Measurements from ENCODE around the gene LHX4. TPM values are rescaled to one million over a fixed set of nuclear protein-coding genes. Genes with fewer than 3 reads are reported as not detected.
A peak's percentile ranks its signal among the peaks of the same experiment; 100 is the strongest.

Gene LHX4
- total and polyA plus RNA-seq, 2 of the 8 experiments (the other 6 are each of a cell fraction or from before 2014, with no cell fraction given): 0.85 to 4.9 TPM

DNA sequence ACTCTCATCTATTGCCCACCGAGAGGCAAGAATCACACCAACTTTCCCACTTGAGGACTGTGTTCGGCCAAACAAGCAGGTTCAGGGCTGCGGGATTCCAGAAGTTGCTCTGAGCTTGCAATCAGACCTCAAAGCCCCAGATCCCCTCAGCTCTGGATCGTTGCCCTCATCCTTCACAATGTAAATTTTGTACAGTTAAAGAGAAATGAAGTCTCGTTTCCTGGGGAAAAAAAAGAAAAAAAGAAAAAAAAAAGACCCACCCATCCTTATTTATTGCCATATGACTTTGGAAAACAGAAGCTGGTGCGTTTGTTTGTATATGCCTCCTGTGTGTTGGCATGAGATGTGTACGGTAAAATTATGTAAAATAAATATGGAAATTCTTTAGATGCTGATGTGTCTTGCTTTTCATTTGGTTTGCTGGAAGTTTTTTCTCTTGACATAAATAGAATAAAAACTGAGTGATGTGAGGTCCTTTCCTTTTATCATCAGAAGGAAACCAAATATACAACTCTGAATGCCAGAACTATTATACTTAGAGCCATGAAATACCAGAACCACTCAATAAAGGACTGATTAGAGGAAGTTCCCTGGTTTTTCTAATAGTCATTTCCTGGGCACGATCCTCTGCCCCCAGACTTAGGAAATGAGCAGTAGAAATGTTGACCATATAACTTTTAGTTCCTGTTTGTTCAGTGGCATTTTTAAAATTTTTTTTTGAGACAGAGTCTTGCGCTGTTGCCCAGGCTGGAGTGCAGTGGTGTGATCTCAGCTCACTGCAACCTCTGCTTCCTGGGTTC is 48.7 kb downstream of the LHX4 start:
- FAIRE-seq: no peak
- Histone ChIP-seq H3K79me1 (ENCODE audit: low read depth, low read length) (no peaks in the 10 kb centered on the region), H3K4me3 (ENCODE audit: extremely low read depth in 1 of 4, insufficient read depth in 2 of 4, low read depth in 3 of 4, low read length in 4 of 4) (no peak overlapping the region)
- no peak for TF ChIP-seq SIX5 (IDR thresholded peaks at IDR 0.05; ENCODE audit: low read depth, low read length)
- TF ChIP-seq GABPA (IDR thresholded peaks at IDR 0.05; ENCODE audit: borderline replicate concordance, insufficient read depth, low read length): no peak
- no peak for TF ChIP-seq TBP (IDR thresholded peaks at IDR 0.05; ENCODE audit: low read depth, low read length)
- TF ChIP-seq SP1 (IDR thresholded peaks at IDR 0.05; ENCODE audit: low read depth, low read length): no peak
- TF ChIP-seq CBX5 (IDR thresholded peaks at IDR 0.05; ENCODE audit: low read depth, low read length): no peak
- TF ChIP-seq RXRA (IDR thresholded peaks at IDR 0.05; ENCODE audit: insufficient read depth, low read depth, low read length): no peak
- TF ChIP-seq SP4 (IDR thresholded peaks at IDR 0.05; ENCODE audit: low read length): no peak
- no peak for TF ChIP-seq POU5F1 (IDR thresholded peaks at IDR 0.05; ENCODE audit: low read depth, low read length)
- TF ChIP-seq JUN (IDR thresholded peaks at IDR 0.05; ENCODE audit: low read depth, low read length): no peak
- TF ChIP-seq TEAD4 (IDR thresholded peaks at IDR 0.05; ENCODE audit: low read depth, low read length): no peak
- no peak for TF ChIP-seq EZH2 (IDR thresholded peaks at IDR 0.05; ENCODE audit: low read depth, low read length, severe bottlenecking)

More for the DNA sequence above, 48.7 kb downstream of the LHX4 start:
- no peak overlapping the region for H4K91ac ChIP-seq (replicated peaks; ENCODE audit: insufficient read length, low read length)
- H3K14ac ChIP-seq (ENCODE audit: insufficient read length): no peak overlapping the region
- no peak overlapping the region for H3K18ac ChIP-seq (ENCODE audit: extremely low read depth, low read length)
- H3K27me3 ChIP-seq (replicated peaks in 1 of 4; ENCODE audit: control insufficient read depth in 3 of 4, extremely low read depth in 1 of 4, insufficient read depth in 3 of 4, low read length in 3 of 4): no peaks in the 10 kb centered on the region
- no peak overlapping the region for H2BK20ac ChIP-seq (ENCODE audit: low read length)
- H3K4me1 ChIP-seq (replicated peaks in 1 of 4; ENCODE audit: control insufficient read depth in 3 of 4, insufficient read depth in 4 of 4, low read length in 3 of 4): peaks cover 0 to 9% (median 6%) of the 10 kb centered on the region in 4 experiments; a peak in 6 of 7 replicates
- H2BK15ac ChIP-seq (ENCODE audit: low read length): no peak overlapping the region
- H2BK120ac ChIP-seq (replicated peaks; ENCODE audit: low read depth, low read length): no peak overlapping the region
- peaks cover 4 to 10% of the 10 kb centered on the region in 2 experiments; a peak in 3 of 4 replicates for H3K9me3 ChIP-seq (ENCODE audit: insufficient read depth in 2 of 2, low read depth in 1 of 2, low read length in 1 of 2)
- H2AK5ac ChIP-seq (ENCODE audit: low read depth, low read length): no peak overlapping the region
- peak overlapping the region; percentile 16; the same call in 1 of the 2 replicates for H2BK5ac ChIP-seq (ENCODE audit: low read depth, low read length)
- H2AFZ ChIP-seq (ENCODE audit: low read length): no peak overlapping the region
- peak overlapping the region; percentile 84 for H2BK12ac ChIP-seq (ENCODE audit: low read depth, low read length)
- peaks cover 0 to 15% (median 3%) of the 10 kb centered on the region in 4 experiments; a peak in 4 of 8 replicates for H3K36me3 ChIP-seq (ENCODE audit: control insufficient read depth in 2 of 4, insufficient read depth in 4 of 4, low read length in 3 of 4)
- H3K23ac ChIP-seq (ENCODE audit: insufficient read length): no peak overlapping the region
- H3K79me2 ChIP-seq (ENCODE audit: control insufficient read depth in 1 of 2, insufficient read depth in 2 of 2, low read length in 2 of 2): no peaks in the 10 kb centered on the region
- no peaks in the 10 kb centered on the region for H4K20me1 ChIP-seq (replicated peaks in 1 of 2; ENCODE audit: control insufficient read depth in 1 of 2, insufficient read depth in 2 of 2, low read length in 2 of 2)
- 84% methylated on average over 9 of the region's 9 CpGs; no CpG with 5 or more reads in 1 of the 2 experiments for WGBS, 2 experiments (ENCODE audit: extremely low coverage in 1 of 2, insufficient coverage in 1 of 2, insufficient read length in 1 of 2, insufficient replicate concordance in 2 of 2, low coverage in 1 of 2, low lambda C conversion rate in 2 of 2, missing lambda C conversion rate in 1 of 2)
- H3K56ac ChIP-seq (replicated peaks; ENCODE audit: insufficient read length, low read depth, low read length): no peak overlapping the region
- POLR2A ChIA-PET (ENCODE audit: partially characterized antibody): interaction anchor here (0.6 to 2.6 kb wide), 4 partner anchors 10 to 353 kb away, joined by 3 to 17 read pairs (median 3); partner anchors contain the start of gene XPR1
- H3K23me2 ChIP-seq (ENCODE audit: low read depth, low read length): no peaks in the 10 kb centered on the region
- DNase-seq (ENCODE audit: low read depth in 1 of 2, low spot score in 2 of 2): no peak
- H4K8ac ChIP-seq (ENCODE audit: extremely low read depth, insufficient read depth, low read length): no peak overlapping the region
- 0 out of 2 replicates have a peak overlapping the region, but pooled peaks have one; percentile 2 for H3K27ac ChIP-seq (ENCODE audit: low read depth, low read length)
- no peak overlapping the region for H3K4ac ChIP-seq (replicated peaks; ENCODE audit: insufficient read length, low read depth, low read length)
- CTCF ChIA-PET (ENCODE audit: partially characterized antibody): interaction anchor here (0.7 to 9.2 kb wide), 8 partner anchors 8 to 216 kb away, joined by 3 to 77 read pairs (median 5); no protein-coding TSS in a partner anchor
- no peak overlapping the region for H3K9ac ChIP-seq (replicated peaks in 1 of 4; ENCODE audit: extremely low read depth in 1 of 4, low read depth in 3 of 4, low read length in 3 of 4)
- H4K5ac ChIP-seq (ENCODE audit: insufficient read length, low read depth, low read length): no peak overlapping the region
- H3K4me2 ChIP-seq (ENCODE audit: insufficient read depth in 1 of 2, low read depth in 2 of 2, low read length in 2 of 2): no peak overlapping the region

All from H1 (cell line).